Anterior cingulate cortex (tissue), 58 donors: ENCODE measurements around the gene ZNF729.
"Not testable (repeated sequence)": the region's sequence is repeated elsewhere in the genome, so short reads cannot be mapped to it uniquely, and the experiment has no call there.

Experiments used
- DNase-seq, 58 donors: peaks; one replicate each; lab custom pipeline; 2025; lab: John Stamatoyannopoulos, UW

Gene ZNF729

DNA sequence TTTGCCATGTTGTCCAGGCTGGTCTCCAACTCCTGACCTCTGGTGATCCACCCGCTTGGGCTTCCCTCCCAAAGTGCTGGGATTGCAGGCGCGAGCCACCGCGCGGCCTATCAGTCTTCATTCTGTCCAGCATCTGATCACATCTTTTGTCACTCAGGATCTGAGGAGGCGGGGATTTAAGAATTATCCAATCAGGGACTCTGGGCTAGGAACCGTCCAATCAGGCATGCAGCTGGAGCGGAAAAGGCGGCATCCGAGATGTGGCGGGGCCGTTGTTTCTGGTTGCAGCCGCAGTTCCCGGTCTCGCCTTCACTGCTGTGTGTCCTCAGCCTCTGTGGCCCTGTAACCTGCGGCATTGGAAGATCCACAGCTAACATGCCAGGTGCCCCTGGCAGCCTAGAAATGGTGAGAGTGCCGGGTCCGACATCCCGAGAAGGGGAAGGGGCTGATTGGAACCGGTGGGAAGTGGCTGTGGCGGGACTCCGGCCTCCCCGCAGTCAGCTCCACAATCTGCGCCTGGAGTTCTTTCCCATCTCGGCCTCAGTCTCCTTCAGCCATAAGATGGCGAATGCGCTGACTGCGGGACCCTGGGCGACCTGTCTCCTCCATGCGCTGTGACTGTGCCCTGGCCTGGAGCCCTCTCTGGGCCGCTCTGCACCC lies at the start of gene ZNF729:
Gene ZNF729 (plus strand): TSS at position 291 of the 660 bp plus-strand sequence. CDS start 85 bp downstream, at position 376.
- DNase-seq: peak in 17 of 58 donors; percentile 0 to 40 (median 2)

DNA sequence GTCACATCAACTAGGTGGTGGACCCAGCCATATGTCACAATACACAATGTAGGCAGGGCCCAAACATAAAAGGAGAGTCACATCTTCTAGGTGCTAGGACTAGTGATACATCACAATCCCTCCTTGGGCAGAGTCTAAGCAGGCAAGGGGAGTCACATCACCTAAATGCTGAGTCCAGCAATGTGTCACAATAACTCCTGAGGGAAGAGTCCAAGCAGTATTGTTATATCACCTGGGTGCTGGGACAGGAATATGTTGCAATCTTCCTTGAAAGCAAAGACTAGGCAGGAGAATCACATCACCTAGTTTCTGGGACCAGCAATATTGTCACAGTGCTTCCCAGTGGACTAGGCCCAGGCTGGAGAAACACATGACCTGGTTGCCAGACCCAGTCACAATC lies 29.4 kb upstream of the ZNF729 start:
- DNase-seq: no peak

DNA sequence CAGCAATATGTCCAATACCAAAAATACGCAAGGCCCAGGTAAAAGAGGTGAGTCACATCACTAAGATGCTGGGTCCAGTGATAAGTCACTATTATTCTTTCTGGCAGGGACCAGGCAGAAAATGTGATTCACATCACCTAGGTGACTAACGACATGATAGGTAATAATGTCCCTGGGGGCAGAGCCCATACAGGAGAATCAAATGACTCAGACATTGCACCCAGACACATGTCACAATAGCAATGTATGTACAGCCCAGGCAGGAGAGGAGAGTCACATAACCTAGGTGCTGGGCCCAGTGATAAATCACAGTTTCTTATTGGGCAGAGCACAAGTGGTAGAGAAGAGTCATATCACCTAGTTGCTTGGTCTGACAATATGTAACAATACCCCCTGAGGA lies 28.9 kb upstream of the ZNF729 start:
- DNase-seq: no peak

DNA sequence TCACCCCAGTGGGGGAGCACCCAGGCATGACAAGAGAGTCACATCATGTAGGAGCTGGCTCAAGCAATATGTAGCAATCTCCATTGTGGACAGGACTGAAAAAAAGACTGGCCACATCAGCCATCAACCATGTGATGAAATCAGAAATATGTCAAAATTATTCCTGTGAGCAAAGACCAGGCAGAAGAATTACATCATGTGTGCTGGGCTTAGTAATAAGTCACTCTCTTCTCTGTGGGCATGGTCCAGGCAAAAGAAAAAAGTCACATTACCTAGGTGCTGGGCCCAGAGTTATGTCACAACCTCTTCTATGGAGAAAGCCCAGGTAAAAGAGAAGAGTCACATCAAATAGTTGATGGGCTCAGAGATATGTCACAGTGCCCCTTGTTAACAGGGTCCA lies 28.3 kb upstream of the ZNF729 start:
- DNase-seq: no peak

DNA sequence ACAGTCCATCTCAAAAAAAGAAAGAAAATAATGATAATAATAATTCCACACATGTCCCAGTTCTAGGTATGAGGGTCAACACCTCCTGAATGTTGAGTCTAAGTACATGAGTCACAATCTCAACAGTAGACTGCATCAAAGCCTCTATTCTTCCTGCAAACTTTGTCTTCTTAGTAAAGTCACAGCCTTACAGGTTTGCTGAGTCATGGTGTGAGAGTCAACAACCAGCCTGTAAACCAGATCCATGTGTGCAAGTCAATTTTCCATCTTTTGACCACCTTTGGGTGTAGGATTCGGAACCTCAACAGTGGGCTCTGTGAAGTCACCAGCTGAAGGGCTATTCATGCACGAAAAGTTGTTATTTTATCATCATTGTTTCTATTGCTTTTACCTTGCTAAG lies 25.7 kb upstream of the ZNF729 start:
- no peak for DNase-seq

DNA sequence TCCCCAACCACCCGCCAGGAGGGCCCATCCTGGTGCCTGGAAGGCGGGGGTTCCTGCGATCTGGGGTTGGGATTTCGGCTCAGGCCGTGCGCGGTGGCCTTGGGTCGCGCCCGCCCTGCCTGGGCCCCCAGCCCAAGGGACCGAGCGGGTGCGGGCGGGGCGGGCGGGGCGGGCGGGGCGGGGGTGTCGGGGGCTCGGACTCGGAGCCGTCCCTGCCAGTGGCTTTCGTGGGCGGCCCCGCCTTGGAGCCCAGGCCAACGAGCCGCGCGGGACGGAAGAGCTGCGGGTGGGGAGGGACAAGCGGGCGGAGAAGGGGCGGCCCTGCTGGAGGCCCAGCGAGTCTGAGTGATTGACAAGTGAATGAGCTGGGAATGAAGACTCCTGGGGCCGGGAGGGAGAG lies 24.6 kb upstream of the ZNF729 start:
- no peak for DNase-seq

DNA sequence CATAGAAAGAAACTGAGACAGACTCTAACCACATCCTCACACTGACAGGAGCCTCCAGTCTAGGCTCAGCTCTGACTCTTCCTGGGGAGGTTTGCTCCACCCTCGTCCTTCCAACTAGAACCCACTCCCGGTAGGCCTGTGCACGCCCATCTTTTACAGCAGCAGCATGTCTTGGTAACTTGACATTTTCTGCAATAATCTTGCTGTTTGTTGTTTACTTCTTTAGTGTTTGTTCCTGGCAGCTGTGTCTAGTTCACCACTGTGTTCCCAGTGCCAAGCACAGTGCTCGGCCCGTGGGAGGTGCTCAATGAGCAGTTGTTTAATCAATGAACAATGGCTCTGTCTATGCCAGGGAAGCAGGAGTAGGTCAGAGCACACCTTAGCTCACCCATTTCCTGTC lies 23.1 kb upstream of the ZNF729 start:
- DNase-seq: no peak

DNA sequence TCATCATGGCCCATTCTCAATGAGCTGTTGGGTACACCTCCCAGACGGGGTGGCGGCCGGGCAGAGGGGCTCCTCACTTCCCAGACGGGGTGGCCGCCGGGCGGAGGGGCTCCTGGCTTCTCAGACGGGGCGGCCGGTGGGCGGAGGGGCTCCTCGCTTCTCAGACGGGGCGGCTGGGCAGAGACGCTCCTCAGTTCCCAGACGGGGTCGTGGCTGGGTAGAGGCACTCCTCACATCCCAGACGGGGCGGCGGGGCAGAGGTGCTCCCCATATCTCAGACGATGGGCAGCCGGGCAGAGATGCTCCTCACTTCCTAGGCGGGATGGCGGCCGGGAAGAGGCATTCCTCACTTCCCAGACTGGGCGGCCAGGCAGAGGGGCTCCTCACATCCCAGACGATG lies 35.3 kb downstream of the ZNF729 start:
- DNase-seq: not testable (repeated sequence)

DNA sequence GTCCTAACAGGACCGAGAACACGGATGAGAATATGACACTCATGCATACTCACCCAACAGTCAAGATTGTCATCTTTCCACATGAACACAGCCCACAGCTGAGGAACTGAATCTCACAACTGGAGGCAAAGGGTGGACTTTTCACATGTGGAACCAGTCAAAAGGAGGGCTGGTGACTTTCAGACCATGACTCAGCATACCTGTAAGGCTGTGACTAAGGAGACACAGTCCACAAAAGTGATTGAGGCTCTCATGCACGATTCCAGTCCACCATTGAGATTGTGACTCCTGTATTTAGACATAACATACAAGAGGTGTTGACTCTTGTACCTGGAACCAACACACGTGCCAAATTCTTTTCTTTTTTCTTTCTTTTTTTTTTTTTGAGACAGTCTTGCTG lies 40.0 kb downstream of the ZNF729 start:
- DNase-seq: no peak

DNA sequence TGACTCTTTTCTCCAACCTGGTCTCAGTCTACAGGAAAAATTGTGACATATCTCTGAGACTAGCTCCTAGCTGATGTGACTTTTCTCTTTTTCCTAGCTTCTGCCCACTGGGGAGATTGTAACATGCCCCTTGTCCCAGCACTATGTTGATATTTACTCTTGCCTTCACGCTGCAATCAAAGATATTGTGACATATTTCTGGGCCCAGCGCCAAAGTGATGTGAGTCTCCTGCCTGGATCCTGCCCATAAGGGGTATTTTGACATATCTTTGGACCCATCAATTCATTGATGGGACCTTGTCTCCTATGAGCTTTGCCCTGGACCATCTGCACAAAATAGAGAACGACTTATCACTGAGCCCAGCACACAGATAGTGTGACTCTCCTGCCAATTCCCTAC lies 41.1 kb downstream of the ZNF729 start:
- no peak for DNase-seq

DNA sequence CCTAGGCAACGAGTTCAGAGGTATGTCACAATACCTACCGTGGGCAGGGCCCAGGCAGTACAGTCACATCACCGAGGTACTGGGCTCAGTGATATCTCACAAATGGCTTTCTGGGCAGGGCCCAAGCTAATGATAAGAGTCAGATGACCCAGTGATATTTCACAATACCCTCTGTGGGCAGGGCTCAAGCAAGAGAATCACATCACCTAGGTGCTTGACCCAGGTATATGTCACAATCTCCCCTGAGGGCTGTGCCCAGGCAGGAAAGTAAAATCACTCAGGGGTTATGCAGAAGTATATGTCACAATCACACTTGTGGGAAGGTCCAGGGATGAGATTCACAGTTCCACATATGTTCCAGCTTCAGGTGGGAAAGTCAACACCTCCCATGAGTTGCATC lies 45.3 kb downstream of the ZNF729 start:
- DNase-seq: no peak

DNA sequence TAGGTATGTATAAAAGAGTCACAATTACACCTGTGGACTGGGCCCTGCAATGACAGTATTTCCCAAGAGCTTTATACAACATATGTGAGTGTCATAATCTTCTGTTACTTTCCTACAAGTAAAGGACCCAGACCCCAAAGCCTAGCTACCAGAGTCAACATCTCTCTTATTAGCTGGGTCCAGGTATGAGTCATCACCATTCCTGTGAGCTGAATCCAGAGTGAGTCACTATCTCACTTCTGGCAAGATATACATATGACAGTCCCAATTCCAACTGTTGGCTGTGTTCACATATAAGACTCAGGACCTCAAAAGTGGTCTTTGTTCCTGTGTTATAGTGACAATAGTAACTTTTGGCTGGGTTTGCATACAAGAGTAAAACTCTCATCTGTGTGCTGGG lies 46.7 kb downstream of the ZNF729 start:
- no peak for DNase-seq

DNA sequence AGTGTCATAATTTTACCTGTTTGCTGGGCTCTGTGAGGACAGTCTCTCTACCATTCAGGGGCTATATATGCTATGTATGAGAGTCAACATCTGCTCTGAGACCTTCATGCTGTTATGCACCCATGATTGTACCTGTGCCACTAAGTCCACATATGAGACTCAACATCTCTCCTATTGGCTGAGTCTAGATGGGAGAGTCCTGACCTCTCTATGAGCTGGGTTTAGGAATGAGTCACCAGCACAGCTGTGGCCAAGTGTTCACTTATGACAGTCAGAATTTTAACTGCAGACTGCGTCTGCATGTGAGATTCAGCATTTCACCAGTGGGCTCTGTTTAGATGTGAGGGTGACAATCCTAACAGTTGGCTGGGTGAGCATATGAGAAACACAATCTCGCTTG lies 49.5 kb downstream of the ZNF729 start:
- DNase-seq: no peak

DNA sequence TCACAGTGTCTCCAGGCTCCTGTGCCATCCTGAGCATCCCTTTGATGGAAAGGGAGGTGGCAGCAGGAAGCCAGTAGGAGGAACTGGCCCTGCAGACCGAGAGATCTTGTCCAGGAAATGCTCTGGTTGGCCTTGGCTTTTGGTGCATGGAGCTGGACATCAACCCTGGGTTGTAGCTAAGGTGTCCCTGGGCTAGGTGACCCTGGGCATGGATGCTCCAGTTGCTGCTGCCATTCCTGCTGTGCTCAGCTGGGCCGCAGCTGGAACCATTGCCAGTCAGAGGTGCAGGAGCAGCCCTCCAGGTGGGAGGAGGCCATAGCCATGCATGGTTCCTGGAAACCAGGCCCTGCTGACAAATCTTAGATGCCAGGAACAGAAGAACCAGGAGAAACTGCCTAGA lies 68.4 kb downstream of the ZNF729 start:
- DNase-seq: no peak
